NCI-H2196 treated with DMSO at 0.1 percent for 48 hours (cell line): Measurements from ENCODE around the gene ZBTB8A.
"Not testable (repeated sequence)": the region's sequence is repeated elsewhere in the genome, so short reads cannot be mapped to it uniquely, and the experiment has no call there.

Experiments
- DNase-seq: peaks from one replicate; lab custom pipeline; 2025; ENCODE audit not compliant: unreplicated experiment; lab: John Stamatoyannopoulos, UW

Gene ZBTB8A

DNA sequence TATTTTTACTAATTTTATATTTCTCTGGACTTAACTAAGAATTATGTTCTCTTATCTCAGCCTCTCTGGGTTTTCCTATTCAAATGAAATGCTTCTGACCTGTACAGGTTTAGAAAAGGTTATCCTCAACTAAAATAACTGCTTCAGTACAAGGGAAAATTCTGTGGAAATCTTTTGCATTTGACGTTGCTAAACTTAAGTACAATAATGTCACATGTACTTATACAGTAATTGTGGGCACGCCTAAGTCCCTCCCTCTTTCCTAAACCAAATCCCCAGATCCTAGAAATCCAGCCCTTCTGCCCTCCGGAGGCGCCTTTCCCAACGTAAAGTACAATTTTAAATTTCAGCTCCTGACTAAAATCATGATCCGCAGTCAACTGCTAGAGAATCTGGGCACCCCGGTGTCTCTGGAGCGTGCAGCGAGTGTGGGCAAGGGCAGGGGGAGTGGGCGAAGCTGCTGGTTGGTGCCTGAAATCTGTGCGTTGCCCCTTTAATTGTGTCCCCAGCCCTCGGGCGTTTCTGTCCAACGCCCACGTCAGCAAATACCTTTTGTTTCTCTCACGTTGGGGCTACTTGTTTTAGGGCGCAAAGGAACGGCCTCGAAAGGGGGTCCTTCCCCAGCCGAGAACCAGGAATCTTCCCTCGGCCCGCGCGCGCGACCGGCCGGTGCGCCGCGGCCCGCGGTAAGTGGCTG, at the start of gene ZBTB8A:
ZBTB8A (plus strand) TSS at position 541 of the 697 bp plus-strand sequence. CDS start 53,505 bp downstream, outside the sequence.
- DNase-seq: peak; percentile 38

GRCh38 chr1:32489774-32490454, 49.3 kb upstream of the ZBTB8A start:
- DNase-seq: no peak

DNA sequence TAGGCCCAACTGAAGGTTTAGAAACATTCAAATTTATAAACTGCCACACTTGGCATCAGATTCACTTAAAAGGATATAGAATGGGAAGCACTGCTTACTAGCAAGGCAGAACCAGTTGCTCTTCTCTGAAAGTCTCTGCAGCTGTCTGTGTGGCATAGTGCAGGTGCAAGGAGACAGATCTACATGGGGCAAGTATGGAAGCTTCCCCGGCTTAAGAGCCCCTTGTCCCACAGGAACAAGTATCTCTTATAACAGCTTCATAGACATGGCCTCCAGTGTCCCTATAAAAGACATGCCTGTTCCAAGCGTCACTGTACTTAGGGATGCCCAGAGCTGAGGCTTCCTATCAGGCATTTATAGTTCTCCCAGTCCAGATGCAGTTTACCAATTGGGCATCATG, 47.8 kb upstream of the ZBTB8A start:
- no peak for DNase-seq

DNA sequence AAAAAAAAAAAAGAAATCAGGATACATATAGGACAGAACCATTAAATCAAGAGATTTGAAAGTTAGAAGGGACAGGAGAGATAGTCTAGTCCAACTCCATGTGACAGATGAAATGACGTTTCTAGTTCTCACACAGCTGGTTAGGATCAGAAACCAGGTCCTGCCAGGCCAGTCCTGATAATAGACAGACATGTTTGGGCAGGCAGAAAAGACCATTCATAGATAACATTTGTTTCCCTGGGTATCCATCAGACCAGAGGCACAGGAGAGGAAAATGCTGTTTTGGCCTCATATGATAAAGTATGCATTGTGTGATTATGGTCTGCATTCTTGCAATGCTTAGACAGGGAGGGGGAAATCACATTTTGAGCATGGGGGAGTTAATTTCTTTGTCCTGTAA, 45.0 kb upstream of the ZBTB8A start:
- no peak for DNase-seq

DNA sequence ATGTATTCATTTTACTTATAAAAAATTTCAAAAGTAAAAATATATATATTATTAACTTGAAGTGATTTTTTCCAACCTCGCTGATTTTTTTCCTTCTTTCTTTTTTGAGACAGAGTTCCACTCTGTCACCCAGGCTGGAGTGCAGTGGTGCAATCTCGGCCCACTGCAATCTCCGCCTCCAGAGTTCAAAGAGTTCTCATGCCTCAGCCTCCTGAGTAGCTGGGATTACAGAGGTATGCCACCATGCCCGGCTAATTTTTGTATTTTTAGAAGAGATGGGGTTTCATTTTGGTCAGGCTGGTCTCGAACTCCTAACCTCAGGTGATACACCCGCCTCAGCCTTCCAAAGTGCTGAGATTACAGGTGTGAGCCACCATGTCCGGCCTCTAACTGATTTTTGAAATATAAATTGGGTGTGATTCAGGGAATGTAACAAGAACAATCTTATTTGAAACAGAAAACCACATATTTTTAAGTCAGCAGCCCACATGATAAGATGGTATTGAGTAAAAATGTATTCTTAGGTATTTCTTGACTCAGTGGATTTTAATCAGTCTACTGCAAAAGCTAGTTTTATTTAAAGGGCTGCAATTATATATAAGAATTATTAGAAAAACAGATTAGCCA, 44.4 kb upstream of the ZBTB8A start:
- no peak for DNase-seq

DNA sequence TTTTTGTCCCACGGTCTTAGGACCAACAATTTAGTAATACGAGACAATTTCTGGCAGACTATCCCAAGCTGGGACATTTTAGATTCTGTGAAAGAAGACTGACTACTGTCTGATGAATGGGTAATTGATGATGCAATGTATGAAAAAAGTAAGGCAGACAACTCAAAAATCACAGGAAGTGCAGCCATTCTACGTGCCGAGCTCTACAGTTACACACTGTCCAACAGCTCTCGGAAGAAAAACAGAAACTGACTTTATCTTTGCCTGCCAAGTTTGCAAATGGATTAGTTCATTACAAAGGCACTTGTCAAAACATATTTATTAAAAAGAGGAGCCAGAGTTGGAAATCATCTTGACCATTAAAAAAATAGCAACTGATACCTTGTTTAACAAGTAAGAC, 43.1 kb upstream of the ZBTB8A start:
- DNase-seq: no peak

GRCh38 chr1:32498751-32499150, 40.5 kb upstream of the ZBTB8A start:
- no peak for DNase-seq

DNA sequence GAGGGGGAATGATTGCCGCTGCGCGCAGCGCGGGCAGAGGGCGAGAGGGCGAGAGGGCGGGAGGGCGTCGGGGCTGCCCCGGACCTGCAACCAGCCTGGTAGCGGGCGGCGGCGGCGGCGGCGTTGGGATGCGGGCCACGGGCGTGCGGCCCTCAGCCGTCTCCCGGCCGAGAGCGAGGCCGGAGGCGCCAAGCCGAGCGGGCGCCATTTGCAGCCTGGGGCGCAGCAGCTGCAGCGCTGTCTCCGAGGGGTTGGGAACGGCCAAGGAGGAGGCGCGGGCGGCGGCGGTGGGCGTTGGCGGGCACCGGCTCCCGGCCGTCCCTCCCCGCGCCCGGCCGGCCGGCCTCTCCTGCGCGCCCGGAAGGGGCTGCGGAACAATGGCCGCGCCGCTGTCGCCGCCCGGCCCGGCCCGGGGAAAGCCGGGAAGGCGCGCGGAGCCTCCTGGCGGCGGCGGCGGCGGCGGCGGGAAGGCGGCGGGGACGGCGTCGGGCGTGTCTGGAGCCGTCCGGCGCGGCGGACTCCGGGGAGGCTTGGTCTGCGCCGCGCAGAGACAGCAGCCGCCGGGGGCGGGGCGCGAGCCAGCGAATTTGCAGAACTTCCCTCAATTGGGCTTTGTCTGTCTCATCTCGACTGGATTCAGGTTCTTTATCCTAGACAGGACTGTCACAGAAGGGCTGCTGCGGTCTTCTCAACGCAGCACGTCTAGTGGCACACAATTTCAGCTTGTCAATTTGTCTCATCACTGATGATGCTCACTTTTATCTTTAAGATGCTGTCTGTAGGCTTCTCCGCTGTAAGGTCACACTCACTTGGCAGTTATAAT, 38.6 kb upstream of the ZBTB8A start:
- peak; percentile 41 for DNase-seq

DNA sequence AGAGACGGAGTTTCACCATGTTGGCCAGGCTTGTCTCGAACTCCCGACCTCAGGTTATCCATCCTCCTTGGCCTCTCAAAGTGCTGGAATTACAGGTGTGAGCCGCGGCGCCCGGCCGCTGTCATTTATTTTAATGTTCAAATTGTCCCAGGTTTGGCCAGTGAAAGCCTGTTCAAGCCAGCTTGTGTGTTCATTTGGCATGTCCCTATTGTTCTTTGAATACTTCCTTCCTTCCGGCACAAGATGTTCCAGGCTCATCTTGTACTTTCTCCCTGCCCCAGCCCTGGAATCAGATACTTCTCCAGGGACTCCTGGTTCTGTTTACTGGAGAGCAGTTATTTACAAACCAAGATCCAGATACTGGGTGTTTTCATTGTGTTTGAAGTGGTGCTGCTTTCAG, 37.4 kb upstream of the ZBTB8A start:
- DNase-seq: no peak

DNA sequence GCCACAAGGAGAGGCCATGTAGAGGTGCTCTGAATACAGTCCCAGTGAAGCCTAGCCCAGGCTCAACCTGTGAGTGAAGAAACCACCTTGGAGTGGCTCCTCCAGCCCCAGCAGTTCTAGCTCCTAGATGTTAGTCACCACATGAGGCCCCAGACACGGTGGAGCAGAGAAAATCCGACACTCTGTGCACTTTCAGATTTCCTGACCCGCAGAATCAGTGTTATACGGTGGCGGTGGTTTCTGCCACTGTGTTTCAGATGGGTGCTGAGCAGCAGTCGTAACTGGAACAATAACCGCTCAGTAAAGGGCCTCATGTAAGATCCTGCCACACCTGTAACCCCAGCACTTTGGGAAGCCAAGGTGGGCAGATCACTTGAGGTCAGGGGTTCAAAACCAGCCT, 36.1 kb upstream of the ZBTB8A start:
- no peak for DNase-seq

DNA sequence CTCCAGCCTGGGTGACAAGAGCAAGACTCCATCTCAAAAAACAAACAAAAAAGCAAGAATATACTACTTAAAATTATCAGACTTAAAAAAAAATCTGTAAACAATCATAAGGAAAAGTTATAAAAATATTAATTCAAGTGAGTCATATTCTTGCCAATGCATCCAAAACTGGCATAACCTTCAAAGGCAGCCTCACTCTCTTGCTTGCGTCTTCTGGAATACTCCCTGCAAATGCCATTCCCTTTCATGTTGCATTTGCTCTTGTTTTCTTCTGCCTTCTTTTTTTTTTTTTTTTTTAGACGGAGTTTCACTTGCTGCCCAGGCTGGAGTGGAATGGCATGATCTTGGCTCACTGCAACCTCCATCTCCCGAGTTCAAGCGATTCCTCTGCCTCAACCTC, 32.2 kb upstream of the ZBTB8A start:
- DNase-seq: no peak

DNA sequence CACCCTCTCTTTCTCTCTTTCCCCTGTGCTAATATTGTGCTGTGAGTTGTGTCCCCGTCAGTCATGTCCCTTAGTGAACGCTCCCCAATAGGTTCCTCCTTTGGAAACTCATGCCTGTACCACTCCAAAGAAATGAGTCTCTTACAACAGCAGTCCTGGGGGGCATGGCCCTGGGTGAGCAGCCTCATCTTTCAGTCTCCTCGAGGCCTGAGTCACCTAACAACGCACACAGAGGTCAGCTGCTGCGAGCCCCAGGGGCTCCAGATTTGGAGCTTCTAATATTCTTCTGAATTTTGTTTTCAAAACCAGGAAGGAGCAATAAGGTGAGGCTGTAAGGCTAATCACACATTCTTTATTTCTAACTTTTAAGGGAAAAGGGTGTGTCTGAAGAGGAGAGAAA, 30.5 kb upstream of the ZBTB8A start:
- no peak for DNase-seq

GRCh38 chr1:32509939-32510338, 29.3 kb upstream of the ZBTB8A start:
- DNase-seq: no peak

DNA sequence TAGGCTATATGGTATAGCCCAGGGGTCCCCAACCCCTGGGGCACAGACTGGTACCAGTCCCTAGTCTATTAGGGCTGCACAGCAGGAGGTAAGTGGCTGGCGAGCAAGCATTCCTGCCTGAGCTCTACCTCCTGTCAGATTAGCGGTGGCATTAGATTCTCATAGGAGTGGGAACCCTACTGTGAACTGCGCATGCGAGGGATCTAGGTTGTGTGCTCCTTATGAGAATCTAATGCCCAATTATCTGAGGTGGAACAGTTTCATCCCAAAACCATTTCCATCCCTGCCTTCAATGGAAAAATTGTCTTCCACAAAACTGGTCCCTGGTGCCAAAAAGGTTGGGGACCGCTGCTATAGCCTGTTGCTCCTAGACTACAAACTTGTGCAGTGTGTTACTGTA, 22.8 kb upstream of the ZBTB8A start:
- no peak for DNase-seq

GRCh38 chr1:32518976-32519375, 20.3 kb upstream of the ZBTB8A start:
- no peak for DNase-seq

GRCh38 chr1:32521165-32521564, 18.1 kb upstream of the ZBTB8A start:
- DNase-seq: no peak

- DNase-seq: no peak
These were observed 14.2 kb upstream of the ZBTB8A start for GRCh38 chr1:32525053-32525452.

DNA sequence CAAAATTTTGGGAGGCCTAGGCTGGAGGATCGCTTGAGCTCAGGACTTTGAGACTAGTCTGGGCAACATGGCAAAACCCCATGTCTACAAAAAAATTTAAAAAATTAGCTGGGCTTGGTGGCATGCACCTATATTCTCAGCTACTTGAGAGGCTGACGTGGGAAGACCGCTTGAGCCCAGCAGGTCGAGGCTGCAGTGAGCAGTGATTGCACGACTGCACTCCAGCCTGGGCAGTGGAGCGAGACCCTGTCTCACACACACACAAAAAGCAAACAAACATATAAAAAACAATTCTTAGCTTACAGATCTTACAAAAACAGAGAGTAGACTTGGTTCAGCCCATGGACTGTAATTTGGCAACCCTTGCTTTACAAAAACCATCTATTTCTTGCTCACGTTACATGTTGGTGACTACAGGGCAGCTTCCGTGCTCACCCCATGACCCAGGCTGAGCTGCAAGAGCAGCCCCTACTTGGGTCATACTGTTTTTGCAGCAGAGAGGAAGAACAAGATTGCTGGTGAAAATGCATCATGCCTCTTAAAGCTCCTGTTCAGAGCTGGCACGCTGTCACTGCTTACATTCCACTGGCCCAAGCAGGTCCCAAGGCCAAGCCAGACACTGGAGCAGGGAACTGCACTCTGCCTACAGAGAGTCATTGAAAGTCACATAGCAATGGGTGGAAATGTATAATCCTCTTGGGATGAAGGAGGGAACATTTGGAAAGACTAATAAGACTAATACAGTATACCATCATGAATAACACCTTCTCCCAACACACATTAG, 13.4 kb upstream of the ZBTB8A start:
- DNase-seq: no peak

GRCh38 chr1:32528550-32528949, 10.7 kb upstream of the ZBTB8A start:
- DNase-seq: not testable (repeated sequence)

DNA sequence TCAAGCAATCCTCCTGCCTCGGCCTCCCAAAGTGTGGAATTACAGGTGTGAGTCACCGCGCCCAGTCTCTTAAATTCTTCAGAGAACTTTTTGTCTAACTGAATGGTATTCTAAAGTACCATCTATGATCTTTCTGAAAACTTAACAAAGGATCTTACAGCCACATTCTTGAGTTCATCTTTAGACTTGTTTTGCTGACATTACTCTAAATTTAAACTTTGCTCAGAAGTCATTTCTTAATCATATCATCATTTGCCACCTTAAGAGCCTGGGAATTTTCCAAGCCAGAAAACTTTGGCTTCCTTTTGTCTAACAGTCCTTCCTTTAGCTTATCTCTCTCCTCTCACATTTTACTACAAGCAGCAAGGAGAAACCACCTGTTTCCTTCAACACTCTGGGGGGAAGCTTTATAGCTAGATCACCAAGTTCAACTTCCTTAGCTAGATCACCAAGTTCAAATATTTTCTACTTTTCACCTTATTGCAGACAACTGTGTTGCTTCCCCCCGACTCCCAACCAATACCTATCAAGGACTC, 5.4 kb upstream of the ZBTB8A start:
- no peak for DNase-seq
